ENCODE results near the gene HEMK1.

Gene HEMK1

DNA sequence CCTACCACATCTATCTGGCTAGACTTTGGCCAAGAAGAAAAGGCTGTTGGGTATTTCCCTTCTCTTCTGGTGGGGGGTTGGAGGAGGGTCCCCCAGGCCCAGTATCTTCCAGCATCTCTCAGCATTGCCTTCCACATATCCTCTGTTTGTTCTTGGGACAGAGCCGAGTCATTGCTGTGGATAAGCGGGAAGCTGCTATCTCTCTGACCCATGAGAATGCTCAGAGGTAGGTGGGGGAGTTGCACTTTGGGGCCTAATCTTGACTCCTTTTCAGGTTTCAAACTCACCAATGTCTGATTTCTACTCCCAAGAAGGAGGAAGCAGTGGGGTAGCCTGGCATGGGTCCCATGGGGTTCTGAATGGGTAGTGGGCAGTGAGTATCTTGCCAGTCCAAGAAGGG lies 8.0 kb downstream of the HEMK1 start:
- DNase-seq, result no peak

DNA sequence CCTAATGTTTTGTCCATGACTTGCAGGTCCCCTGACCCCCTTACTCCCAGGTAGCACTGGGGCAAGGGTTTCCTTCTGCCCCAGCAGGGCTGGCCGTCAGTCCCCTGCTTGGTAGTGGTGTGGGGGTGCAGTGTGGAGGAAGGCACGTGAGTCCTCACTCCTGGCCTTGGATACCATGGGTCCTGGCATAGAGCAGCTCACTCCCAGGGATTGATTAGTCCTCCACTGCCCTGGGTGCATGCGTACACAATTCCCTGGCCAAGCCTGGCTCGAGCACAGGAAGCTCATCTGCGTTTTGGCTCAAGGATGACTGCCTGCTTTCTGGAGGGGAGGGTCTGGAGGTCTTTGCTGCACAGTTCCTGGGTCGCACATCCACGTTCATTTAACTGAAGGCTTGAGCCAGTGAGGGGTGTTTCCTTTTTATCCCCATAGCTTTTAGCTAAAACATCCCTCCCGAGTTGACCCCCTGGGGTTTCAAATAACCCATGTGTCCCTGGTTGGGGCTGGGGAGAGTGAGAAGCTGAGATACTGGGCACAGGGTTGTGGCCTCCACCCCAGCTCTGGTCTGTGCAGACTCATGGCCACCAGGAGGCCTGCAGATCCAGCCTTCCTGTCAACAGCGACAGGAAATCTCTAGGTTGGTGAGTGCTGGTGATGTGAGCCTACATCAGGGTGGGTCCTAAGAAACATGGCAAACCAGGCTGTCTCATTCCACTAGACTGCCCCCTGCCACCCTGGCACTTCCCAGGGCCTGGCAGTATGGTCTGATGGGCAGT lies 11.5 kb downstream of the HEMK1 start:
- no peak for DNase-seq

DNA sequence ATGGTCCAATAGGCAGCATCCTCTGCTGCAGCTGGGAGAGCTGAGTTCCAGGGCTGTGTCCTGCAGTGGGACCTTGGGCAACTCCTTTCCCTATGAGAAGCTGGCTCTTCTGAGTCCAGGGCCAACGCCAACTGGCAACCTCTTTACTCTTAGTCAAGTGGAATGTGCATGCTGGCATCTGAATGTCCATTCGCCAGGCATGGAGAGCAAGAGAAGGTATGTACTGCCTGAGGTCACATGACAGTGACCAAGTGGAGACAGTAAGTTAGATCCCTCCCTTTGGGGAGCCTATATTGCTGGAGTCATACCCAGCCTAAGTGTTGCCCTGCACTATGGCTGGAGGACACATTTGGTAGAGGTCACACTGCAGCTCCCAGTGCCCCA lies 12.1 kb downstream of the HEMK1 start:
- DNase-seq, result no peak

DNA sequence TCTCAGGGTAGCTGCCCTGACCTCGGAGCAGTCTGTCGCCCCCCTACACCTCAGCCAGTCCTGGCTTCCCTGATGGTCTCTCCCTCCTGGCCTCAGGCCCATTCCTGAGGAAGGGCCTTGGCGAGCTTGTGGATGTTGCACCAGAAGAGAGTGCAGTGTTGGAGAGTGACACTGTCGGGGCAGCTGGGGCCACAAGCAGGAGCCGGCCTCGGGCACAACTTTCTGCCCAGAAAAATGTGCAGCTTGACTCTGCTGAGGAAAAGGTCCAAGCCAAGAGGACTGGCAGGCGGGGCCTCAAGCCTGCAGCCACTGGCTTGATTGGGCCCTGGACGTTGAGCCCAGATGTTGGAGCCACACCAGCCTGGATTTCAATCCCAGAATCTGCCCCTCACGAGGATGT lies 12.8 kb downstream of the HEMK1 start:
- DNase-seq, result no peak

- no peak for DNase-seq
Measured at GRCh38 chr3:50583897-50584296, 14.6 kb downstream of the HEMK1 start.

GRCh38 chr3:50584391-50584790 lies 15.1 kb downstream of the HEMK1 start:
- DNase-seq, result no peak

GRCh38 chr3:50585919-50586762 lies 16.8 kb downstream of the HEMK1 start:
- no peak for DNase-seq

DNA sequence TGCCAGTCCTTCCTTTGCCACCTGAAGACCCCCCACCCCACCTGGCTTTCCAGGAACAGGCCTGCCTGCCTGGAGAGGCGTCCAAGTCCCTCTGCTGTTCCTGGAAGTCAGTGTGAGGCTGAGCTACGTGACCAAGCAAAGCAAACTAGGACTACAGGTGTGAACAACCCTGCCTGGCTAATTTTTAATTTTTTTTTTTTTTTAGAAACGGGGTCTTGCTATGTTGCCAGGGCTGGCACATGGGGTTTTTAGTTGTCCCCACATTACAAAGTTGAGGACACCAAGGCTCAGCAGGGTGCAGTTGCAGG lies 17.4 kb downstream of the HEMK1 start:
- no peak for DNase-seq

DNA sequence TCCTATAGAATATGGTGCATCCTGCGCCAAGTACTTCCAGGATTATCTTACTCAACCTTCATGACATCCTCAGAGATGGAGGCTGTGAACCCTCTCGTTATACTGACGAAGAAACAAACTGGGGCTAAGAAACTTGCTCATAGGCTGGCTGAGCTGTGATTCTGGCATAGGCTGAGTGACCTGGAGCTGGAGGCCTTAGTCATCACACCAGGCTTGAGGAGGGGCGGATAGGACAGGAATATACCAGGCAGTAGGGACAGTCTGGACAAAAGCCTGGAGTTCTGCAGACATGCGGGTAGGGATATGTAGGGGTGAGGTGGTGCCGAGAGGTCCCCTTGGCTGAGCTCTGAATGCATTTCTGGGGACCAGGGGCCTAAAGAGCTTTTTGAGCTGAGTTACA lies 18.1 kb downstream of the HEMK1 start:
- no peak for DNase-seq

DNA sequence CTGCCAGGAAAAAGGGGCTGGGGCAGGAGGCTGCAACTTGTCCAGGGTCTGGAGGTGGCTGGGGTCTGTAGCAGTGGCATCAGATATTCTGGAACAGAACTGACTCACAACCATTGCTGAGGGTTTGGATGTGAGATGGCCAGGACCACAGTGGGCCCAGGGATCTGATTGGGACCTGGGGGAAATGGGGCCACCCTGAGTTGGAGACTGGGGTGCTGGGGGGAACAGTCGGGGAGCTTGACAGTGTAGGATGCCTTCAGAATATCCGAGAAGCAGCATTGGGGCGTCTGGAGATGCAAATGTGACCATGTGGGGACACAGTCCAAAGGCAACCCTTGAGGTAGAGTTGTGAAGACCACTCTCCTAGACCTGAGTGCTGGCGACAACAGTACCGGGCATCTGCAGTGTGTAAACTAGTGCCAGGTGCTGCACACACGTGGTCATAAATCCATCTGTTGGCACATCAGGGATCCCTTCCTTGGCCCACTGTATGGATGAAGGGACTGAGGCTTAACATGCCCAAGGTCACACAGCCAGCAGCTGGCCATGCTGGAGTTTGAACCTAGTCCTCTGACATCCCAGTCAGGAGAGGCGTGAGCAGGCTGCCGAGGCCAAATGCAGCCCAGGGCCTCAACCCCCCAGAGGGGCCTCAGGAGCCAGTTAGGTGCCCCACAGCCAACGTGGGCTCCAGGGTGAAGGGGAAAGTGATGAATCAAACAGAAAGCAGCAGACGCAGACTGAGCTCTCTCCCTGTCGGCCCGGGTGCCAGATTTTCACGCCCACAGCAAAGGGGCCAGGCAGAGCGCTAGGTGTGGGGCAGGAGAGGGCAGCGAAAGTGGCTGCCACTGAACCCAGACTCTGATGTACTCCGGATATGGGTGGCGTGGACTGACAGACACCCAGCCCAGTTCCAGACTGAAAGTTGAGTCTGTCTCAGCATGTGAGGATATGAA lies 18.8 kb downstream of the HEMK1 start:
- no peak for DNase-seq

DNA sequence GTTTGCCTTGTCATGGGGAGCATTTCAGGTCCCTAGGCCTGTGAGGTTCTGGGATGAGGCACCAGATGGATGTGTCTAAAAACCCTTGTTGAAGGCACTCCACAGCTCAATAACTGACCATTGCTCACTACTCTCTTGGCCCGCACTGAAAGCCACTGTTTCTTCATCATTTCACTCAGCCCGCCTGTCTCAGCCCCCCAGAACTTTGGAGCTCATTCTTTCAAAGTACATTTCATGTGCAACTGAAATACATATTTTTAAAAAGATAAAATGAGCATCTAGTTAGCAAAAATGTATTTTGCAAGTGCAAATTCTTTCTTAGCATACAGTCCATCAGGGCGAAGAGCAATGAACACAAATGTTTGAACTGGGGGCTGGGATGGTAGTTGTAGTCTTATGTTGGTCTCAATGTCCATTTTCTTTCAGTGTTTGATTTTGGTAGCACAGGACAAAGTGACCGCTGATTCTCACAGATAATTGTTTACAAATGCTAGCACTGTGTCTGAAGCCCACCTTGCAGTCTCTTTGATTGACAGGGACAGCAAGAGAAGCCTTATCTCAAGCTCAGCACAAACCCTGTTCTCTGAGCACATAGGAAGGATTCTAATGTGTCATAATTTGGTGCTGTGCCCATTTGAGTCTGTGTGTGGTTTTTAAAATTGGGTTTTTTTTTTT lies 19.6 kb downstream of the HEMK1 start:
- DNase-seq, result no peak

GRCh38 chr3:50591196-50591741 lies 21.9 kb downstream of the HEMK1 start:
- DNase-seq, result no peak

- DNase-seq, result no peak
Measured at GRCh38 chr3:50592568-50592967, 23.2 kb downstream of the HEMK1 start.

DNA sequence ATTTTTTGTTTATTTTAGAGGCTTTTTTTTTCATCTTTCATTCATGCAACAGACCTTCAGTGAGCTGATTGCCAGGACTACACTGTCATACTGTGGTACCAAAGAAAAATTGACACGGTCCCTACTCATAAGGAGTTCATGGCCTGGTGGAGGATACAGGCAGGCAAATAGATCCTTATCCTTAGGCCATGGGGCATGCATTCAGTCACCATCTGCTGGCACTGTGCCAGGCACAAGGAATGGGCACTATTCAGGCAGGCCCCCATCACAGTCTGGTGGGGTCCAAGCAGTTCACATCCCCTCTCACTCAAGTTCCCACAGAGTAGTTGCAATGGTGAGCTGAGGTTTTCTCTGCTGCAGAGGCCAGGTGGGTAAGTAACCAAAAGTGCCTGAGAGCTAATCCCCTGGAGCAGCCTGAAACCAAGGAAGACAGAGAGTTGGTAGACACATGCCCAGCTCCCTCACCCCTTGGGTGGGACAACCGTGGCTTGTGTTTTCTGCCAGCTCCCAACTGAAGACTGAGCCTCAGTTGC lies 25.0 kb downstream of the HEMK1 start:
- no peak for DNase-seq

DNA sequence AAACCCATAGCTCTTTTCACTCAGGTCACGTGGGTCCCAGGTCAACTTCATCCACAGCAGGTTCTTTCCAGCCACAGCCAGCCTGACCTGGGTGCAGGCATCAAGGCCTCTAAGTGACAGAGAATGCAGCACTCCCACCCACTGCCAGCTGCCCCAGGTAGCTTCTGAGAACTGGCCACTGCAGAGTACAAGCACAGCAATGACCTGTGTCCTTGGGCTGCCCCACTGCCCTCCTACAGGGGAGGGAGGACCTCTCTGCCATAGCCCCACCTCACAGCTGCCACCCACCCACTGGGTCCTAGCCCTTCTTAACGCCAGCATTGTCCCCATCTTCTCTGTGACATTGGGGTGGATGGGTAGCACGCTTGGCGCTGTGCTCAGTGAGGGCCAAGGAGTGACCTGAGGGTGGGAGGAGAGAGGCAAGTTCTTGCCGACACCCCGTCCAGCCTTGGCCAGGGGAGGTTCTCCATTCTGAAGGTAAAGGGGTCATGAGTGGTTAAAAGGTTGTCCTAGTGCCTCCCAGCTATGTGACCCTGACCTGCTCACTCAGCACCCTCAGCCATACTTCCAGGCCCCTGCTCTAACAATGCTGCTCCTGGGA lies 29.9 kb downstream of the HEMK1 start:
- no peak for DNase-seq

DNA sequence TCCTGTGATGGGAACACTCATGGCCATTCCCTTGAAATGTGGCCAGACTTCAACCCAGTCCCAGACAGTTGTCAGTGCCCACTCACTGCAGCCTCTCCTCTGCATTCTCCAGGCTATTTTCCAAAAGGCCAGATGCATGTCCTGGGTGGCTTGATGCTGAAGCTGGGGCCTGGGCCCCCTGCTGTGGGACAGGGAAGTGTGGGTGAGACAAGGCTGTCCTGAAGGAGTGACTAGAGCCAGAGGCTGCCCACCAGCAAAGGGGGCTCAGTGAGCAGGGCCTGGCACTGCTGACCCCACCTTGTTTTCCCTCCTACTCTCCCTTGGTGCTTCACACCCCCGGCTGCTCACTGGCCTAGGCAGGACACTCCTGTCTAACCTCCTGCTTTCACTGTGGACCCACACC lies 30.4 kb downstream of the HEMK1 start:
- DNase-seq, result no peak

DNA sequence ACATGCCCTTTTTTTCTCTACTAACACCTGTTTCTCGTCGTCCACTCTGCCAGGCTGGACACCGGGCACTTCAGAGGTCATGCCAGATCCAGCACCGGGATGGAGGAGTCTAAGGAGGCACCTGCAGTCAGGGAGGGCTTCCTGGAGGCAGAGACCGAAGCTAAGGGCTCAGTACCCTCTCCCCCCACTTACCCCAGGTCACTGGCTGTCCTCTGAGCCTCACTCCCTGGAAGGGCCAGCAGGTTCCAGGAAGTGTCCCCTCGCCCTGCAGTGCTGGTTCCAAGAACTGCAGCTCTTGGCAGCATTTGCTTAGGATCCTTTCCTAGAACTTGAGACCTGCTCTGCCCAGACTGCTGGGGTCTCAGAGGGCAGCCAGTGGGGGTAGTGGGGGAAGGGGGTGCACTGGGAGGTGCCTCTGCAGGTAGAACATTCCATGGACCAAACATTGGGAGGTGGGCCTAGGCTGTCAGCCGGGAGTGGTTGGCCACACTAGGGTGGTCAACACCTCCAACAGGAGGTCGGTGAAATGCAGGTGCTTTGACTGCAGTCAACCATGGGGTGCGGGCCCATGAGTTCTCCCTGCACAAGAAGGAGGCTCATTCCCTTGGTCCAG lies 30.9 kb downstream of the HEMK1 start:
- no peak for DNase-seq

GRCh38 chr3:50600841-50601591 lies 31.7 kb downstream of the HEMK1 start:
- no peak for DNase-seq

GRCh38 chr3:50602595-50603191 lies 33.4 kb downstream of the HEMK1 start:
- no peak for DNase-seq
